HG02970 (cell line): ENCODE results near the gene FAM50A.
A peak's percentile ranks its signal among the peaks of the same experiment; 100 is the strongest.
"Not testable (repeated sequence)": the region's sequence is repeated elsewhere in the genome, so short reads cannot be mapped to it uniquely, and the experiment has no call there.

Experiments
- ATAC-seq: cut with Tn5 transposase; IDR thresholded peaks from one replicate; pipeline ENCODE4 v1.9.1; 2021; ENCODE audit warnings: mild to moderate bottlenecking, moderate library complexity, moderate number of reproducible peaks; ENCODE audit not compliant: unreplicated experiment, low FRiP score

The FAM50A gene, protein sequence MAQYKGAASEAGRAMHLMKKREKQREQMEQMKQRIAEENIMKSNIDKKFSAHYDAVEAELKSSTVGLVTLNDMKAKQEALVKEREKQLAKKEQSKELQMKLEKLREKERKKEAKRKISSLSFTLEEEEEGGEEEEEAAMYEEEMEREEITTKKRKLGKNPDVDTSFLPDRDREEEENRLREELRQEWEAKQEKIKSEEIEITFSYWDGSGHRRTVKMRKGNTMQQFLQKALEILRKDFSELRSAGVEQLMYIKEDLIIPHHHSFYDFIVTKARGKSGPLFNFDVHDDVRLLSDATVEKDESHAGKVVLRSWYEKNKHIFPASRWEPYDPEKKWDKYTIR

DNA sequence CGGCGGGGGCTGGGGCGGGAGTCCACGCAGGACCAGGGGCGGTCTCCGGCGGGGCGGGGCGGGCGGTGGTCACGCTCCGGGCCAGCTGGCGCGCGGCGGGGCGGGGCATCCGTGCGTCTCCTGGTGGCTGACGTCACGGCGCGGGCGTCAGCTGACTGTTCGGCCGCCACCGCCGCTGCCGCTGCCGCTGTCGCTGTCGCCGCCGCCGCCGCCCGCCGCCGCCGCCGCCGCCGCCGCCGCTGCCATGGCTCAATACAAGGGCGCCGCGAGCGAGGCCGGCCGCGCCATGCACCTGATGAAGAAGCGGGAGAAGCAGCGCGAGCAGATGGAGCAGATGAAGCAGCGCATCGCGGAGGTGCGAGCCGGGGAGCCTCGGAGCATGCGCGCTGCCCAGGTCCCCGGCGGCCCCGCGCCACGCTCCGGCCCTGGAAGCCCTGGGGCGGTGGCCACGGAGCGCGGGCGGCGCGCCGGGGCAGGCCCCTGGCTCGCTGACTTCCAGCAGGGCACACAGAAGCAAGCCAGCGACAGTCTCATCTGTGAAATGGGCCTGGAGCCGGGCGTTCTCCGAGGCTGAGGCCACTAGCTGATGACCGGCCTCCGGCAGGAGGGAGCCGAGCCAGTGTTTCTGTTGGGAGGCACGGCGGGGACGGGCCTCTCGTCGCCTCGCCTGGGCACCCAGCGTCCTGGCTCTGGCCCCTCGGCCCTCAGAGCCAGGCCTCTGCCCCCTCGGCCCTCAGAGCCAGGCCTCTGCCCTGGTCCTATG lies at the start of gene FAM50A:
Gene FAM50A (plus strand): TSS at position 150 of the 763 bp plus-strand sequence. CDS start 95 bp downstream, at position 245.
- ATAC-seq, result no peak

DNA sequence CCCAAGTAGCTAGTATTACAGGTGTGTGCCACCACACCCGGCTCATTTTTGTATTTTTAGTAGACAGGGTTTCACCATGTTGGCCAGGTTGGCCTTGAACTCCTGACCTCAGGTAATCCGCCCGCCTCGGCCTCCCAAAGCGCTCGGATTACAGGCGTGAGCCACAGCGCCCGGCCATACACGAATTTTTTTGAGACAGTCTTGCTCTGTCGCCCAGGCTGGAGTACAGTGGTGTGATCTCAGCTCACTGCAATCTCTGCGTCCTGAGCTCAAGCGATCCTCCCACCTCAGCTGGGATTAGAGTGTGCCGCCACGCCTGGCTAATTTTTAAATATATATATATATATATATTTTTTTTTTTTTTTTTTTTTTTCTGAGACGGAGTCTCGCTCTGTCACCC lies 47.6 kb upstream of the FAM50A start:
- not testable (repeated sequence) for ATAC-seq

DNA sequence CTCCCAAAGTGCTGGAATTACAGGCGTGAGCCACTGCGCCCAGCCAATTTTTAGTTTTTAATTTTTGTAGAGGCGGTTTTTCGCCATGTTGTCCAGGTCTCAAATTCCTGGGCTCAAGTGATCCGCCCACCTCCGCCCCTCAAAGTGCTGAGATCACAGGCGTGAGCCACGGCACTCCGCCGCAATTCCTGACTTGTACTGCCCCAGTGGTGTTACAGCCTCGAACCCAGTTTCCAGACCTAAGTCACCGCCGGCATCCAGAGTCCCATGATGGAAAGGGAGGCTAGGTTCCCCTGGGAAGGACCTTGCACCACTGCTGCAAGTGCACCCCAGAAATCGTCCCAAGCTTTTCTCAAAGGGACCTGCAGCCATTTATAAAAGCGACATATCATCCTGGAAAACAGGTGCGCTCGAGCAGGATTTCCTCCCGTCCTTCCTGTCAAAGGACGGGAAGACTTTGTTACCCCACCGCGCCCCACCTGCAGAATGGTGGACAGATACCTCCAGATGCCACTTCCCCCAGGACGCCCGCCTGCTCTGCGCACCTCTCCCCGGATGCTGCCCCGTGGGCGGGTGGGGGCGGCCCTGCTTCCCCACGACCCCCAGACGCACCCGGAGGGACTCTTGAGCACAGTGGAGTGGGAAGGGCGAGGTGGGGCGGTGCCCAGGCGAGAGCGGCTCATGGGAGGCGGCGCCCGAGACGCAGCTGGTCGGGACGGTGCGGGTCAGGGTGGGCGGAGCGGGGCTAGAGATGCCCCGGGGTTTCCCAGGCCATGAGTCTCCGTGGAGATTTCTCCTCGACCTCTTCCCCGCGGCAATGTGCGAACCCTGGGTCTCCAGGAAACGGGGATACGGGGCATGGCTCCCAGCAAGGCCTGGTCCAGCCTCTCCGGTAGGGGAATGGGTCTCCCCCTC lies 46.7 kb upstream of the FAM50A start:
- ATAC-seq, result peak; percentile 27

DNA sequence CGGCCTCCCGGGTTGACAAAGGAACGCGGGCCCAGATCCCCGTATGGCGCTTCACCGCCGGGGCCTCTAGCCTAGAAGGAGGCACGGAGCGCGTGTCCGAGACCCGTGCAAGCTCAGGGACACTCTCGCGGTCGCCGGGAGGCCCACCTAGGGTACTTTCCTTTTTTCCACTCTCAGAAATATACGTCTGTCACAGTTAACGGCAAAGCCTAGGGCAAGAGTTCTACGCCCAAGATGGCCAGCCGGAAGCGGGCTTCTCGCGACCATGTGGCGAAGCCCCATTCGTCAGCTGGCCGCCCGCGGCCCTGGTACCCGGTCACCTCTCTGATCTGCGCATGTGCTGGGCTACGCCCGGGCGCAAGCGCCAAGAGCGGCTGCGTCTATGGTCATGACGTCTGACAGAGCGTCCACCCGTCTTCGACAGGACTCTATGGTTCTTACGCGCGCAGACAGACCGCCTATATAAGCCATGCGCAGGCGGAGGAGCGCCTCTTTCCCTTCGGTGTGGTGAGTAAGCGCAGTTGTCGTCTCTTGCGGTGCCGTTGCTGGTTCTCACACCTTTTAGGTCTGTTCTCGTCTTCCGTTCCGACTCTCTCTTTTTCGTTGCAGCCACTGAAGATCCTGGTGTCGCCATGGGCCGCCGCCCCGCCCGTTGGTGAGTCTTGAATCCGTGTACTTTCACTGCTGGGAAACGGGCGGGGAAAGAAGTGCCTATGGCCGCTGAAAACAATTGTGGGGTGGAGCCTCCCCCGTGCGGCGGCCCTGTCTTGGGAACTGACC lies 45.9 kb upstream of the FAM50A start, which contains the start of gene RPL10:
Gene RPL10 (plus strand): TSS at position 490 of the 780 bp plus-strand sequence. CDS start 143 bp downstream, at position 633.
- ATAC-seq, result peak; percentile 77

DNA sequence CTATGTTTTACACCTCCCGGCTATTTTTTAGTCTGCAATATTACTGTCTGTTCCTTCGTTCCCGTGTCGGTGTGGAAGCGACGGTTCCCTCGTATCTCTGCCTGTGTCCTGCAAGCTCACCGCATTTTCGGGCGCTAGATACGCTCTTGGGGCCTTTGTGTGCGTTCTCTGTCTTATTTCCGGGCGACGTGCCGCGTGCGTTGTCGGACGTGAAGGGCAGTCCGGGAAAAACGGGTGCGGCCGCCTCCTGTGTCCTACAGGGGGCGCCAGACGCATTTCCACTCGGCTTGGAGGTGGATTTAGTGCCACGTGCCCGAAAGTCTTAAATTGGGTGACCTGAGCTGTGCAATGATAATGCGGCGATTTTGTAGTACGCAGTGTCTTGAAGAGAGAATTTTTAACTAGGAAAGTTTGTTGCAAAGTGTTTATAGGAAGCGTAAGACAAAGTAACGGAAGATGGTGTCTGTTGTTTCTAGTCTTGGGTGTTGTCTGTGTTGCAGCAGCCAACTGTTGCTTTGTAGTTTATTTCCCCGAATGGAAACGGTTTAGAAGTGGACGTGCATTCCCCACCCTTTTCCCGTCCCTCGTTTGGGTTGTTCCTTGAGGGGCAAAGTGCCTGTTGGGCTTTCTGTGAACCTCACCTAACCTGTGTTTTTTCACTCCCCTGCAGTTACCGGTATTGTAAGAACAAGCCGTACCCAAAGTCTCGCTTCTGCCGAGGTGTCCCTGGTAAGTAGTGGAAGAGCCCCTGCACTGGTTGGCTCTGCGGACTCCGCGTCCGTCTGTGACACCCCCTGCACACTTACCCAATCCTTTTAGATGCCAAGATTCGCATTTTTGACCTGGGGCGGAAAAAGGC lies 45.0 kb upstream of the FAM50A start:
- ATAC-seq, result peak; percentile 7

DNA sequence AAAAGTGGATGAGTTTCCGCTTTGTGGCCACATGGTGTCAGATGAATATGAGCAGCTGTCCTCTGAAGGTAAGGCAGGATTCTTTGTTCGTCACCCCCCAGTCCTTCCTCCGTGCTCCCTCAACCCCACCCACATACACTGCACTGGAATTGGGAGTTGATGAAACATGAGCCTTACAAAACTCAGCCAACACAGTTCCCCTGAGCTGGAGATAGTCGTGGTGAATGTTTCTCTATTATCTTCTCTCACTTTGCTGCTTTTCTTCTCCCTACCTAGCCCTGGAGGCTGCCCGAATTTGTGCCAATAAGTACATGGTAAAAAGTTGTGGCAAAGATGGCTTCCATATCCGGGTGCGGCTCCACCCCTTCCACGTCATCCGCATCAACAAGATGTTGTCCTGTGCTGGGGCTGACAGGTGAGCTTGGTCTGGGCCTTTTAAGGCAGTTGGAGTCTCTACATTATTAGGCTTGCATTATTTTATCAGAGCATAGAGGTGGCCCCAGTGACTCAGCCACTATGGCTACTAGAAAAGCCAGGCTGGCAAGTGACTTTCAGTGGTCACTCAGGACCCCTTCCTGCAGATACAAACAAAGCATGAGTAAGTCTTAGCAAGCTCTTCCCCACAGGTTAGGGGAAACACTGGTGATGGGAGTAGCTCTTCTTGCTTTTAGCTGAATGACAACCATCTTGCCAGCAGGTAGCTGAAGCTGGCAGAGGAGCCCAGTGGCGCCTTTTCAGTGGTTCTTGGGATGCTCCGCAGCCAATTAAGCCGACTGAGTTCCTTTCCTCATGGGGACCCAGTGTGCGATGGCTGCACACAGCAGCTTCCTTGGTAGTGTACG lies 44.2 kb upstream of the FAM50A start:
- no peak for ATAC-seq

DNA sequence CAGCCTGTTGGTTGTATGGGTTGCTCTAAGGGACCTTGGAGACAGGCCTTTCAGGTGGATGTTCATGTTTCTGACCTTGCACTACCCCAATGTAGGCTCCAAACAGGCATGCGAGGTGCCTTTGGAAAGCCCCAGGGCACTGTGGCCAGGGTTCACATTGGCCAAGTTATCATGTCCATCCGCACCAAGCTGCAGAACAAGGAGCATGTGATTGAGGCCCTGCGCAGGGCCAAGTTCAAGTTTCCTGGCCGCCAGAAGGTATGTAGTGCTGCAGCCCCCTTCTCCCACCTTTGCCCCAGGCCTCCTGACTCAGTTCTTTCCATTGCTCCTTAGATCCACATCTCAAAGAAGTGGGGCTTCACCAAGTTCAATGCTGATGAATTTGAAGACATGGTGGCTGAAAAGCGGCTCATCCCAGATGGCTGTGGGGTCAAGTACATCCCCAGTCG lies 43.5 kb upstream of the FAM50A start:
- ATAC-seq, result not testable (repeated sequence)

DNA sequence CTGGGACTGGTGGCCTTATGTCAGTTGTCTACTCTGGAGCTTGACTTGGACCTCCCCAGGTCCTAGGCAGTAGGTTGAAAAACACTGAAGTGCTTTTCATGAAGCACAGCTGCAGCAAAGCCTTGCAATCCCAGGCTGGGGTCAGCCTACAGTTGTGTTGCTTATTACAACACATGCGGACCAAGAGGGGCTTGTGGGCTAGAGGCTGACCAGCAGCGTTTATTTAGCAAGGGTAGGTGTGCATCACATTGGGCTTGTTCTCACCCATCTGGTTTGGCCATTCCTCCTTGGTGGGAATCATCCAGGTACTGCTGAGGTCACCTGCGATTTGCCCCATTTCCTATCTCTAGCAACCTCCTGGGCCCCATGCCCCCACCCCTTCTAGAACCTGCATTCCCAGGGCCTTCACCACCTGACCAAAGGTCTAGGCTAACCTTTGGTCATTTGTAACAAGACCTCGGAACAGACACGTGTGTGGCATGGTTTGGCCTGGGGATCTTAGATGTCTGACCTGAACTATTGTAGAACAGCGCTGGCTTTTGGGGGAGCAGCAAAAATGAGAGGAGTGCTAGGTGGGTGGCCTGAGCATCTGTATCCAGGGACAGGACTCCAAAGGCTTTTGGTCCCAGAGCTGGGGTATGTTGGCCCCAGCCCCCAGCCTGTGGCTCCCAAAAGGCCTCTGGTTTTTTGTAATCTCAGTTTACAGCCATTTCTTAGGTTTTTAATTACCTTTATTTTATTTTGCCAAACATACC lies 42.7 kb upstream of the FAM50A start:
- no peak for ATAC-seq

DNA sequence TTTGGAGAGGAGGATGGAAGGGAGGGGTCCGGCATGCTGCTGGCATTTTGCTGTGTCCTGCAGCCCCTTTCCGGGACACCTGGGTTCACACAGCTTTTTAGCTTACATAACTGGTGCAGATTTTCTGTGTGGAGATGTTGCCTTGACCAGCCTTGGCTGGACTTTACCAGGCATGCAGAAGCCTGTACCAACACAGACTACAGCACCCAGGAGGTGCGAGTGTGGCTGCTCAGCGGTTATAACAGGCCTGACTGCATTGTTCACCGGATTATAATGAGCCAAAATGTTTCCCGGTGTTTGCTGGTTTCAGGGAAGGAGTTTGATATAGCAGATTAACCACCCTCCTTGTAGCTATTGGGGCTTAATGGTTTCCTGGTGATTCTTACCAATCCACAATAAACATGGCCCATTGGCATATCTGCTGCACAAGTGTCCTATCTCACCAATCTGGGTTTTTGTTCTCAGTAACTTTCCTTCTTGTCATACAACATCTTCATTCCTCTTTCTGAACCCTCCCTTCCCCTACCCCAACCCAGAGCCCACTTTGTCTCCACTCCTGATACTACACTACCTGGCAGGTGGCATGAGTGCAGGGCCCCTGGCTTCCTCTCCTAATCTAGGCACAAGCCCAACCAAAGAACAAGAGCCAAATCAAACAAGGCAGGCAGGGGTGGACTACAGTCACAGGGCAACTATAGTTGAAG lies 41.9 kb upstream of the FAM50A start:
- ATAC-seq, result no peak

DNA sequence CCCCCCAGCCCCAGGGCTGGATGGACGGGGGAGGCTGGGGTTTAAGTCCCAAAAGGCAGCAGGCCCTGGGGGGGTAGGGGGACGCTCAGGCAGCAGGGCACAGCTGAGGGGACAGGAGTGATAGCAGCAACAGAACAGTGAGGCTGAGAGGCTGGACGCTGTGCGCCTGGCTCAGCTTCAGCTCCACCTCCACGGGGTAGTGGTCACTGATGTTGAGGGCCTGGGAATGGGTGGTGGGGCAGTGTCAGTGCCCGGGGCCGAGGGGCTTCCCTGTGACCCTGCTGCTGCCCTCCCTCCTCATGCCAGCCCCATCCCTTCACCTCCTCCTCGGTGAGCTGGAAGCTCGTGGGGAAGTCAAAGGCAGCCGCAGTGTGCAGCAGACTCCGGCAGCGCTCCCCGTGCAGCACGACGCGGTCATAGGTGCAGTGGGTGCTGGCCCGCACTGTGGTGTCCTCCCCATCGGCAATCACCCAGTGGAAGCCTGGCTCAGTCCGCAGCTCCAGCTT lies 41.3 kb upstream of the FAM50A start:
- no peak for ATAC-seq

DNA sequence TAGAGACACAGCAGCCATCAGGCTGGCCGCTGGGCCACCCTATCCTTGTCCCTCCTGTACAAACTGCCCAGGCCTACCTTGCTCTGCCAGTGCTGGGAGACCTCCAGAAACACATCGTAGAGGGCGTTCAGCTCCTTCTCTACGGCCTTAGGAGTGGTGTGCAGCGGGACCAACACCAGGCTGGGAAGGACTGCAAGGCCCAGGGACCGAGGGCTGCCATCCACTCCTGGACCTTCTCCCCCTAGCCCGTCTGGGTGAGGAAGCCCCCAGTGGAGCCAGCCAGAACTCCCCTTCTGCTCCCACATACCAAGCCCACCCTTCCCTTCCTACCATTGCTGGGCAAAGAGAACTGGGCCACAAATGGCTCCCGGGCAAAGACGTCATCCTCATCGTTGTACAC lies 40.7 kb upstream of the FAM50A start:
- ATAC-seq, result no peak

DNA sequence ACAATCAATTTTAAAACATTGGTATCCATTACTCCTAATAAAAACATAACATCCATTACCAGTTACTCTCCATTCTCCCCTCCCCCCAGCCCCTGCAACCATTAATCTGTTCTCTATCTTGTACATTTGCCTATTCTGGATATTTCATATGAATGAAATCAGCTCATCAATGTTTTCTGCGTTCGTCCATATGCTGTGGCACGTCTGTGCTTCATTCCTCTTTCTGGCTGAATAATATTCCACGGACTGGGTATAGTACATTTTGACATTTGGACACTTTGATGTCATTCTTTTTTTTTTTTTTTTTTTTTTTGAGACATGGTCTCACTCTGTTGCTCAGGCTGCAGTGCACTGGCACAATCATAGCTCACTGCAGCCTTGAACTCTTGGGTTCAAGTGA lies 40.1 kb upstream of the FAM50A start:
- no peak for ATAC-seq

DNA sequence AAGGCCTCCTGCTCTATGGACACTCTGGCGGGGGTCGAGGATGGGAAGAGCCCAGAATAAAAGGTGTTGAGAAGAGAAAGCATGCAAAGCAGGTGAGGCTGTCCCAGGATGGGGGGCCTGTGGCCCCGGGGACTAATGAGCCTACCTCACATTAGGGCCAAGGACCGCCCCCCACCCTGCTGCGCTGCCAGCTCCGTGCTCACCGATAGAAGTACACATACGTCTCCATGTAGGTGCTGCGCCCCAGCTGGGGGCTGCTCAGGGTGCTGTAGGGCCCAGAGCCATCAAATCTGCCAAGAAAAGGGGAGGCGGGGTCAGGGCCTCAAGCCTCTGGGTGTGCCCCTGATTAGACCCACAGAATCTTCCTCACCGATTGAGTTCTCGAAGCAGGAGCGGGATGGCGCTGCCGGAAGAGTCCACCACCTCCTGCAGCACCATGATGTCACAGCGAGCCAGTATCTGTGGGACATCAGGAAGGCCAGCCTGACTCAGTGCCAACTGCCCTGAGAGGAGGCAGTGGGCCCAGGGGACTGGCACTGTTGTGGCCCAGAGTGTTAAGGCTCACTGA lies 39.2 kb upstream of the FAM50A start:
- ATAC-seq, result no peak

DNA sequence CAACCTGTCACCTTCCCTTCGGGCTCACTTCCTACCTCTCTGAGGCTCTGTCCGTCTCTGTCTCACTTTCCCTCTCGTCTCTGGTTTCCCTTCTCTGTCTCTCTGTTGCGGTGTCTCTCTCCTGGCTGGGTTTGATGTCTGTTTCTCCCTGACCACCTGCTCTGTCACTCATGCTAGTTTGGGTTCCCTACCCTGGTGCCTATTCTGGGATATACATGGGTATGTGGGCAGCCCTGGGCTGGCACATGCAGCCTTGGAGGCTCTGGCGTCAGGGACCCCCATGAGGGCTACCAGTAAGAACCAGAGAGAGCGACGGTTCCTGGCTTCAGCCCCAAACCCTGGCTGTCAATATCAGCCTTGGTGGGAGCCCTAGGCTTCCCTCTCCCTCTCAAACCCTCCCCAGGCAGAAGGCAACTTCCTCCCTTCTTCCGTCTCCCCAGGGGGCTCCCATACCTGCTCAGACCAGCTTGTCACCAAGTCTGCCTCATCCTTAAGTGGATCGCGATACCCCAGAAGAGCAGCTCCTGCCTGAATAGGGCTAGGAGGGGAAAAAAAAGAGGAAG lies 35.2 kb upstream of the FAM50A start:
- ATAC-seq, result no peak

DNA sequence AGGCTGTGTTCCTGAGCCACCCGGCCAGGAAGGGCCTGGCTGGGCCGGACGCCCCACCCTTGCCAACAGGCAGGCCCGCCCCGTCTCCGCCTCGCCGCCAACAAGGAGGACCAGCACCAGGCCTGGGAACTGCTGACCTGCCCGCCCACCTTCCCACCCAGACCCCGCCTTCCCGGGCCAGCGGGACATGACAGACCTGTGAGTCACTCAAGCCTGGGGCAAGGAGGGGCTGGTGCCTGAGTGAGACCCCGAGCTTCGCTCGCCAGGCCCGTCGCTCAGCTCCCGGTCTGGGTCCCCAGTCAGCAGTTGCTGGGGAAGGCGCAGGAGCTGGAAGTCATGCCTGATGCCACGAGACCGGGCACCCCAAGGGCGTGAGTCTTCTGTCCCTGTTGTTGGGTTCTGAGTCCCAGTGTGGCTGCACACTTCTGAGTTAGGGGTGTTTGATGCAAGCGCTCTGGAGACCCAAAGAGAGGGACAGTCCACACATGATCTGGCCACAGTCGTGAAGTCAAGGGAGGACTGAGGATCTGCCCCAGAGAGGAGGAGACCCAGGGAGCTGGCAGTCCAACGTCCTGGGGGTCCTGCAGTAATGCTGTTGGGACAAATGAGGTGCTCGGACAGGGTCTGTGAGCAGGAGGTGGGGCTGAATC lies 34.6 kb upstream of the FAM50A start, which contains the start of gene DNASE1L1:
Gene DNASE1L1 (minus strand): TSS at position 33 of the 650 bp plus-strand sequence. CDS start 3,686 bp downstream, outside the sequence.
- no peak for ATAC-seq
